Trophoblast cell (in vitro differentiated cells and primary cell): ENCODE measurements around the gene TRAPPC11.

Experiments used
- DNase-seq, 2 donors: peaks; one replicate each; pipeline ENCODE4 v3.0.0-alpha.2; 2016
- H2AFZ ChIP-seq: 2 replicates; pipeline ENCODE4 v1.6.1; 2013; ENCODE audit warnings: low read length, moderate library complexity, mild to moderate bottlenecking; ENCODE audit not compliant: insufficient read depth, poor library complexity
- H2AK5ac ChIP-seq: 2 replicates; pipeline ENCODE4 v1.6.1; 2013; ENCODE audit warnings: mild to moderate bottlenecking, low read length
- H2BK120ac ChIP-seq: 2 replicates; pipeline ENCODE4 v1.6.1; 2013; ENCODE audit warnings: low read length, mild to moderate bottlenecking, moderate library complexity; ENCODE audit not compliant: insufficient read depth, poor library complexity
- H2BK12ac ChIP-seq: 2 replicates; pipeline ENCODE4 v1.6.1; 2013; ENCODE audit warnings: mild to moderate bottlenecking, low read length, moderate library complexity
- H2BK5ac ChIP-seq: 2 replicates; pipeline ENCODE4 v1.6.1; 2013; ENCODE audit warnings: low read length, low read depth, moderate library complexity, mild to moderate bottlenecking; ENCODE audit not compliant: poor library complexity
- H3K14ac ChIP-seq: 2 replicates; pipeline ENCODE4 v1.6.1; 2013; ENCODE audit warnings: mild to moderate bottlenecking, low read length
- H3K18ac ChIP-seq: 2 replicates; pipeline ENCODE4 v1.6.1; 2013; ENCODE audit warnings: mild to moderate bottlenecking, low read length
- H3K23ac ChIP-seq: 2 replicates; pipeline ENCODE4 v1.6.1; 2013; ENCODE audit warnings: low read length
- H3K27ac ChIP-seq: 2 replicates; pipeline ENCODE4 v1.5.1; 2013; ENCODE audit warnings: low read depth, mild to moderate bottlenecking, inconsistent platforms, low read length, moderate library complexity
- H3K27me3 ChIP-seq: 2 replicates; pipeline ENCODE4 v1.6.1; 2013; ENCODE audit warnings: inconsistent platforms, mild to moderate bottlenecking, low read length, moderate library complexity; ENCODE audit not compliant: insufficient read depth
- H3K36me3 ChIP-seq, 2 experiments: 1 replicate in 1 of 2; 2 replicates in 1 of 2; pipeline ENCODE4 v1.6.1; 2013; ENCODE audit warnings: low read length in 2 of 2, mild to moderate bottlenecking in 2 of 2, moderate library complexity in 1 of 2; ENCODE audit not compliant: insufficient read depth in 2 of 2, control insufficient read depth in 1 of 2
- H3K4ac ChIP-seq: 2 replicates; pipeline ENCODE4 v1.6.1; 2013; ENCODE audit warnings: low read depth, mild to moderate bottlenecking, low read length, moderate library complexity
- H3K4me1 ChIP-seq, 2 experiments: 1 replicate in 1 of 2; 2 replicates in 1 of 2; pipeline ENCODE4 v1.6.1; 2013; ENCODE audit warnings: low read length in 2 of 2, mild to moderate bottlenecking in 2 of 2, moderate library complexity in 1 of 2; ENCODE audit not compliant: insufficient read depth in 2 of 2, control insufficient read depth in 1 of 2
- H3K4me2 ChIP-seq: 2 replicates; pipeline ENCODE4 v1.6.1; 2013; ENCODE audit warnings: inconsistent platforms, mild to moderate bottlenecking, low read length, moderate library complexity
- H3K4me3 ChIP-seq: 2 replicates; pipeline ENCODE4 v1.5.1; 2013; ENCODE audit warnings: mild to moderate bottlenecking, low read depth, low read length, inconsistent platforms
- H3K79me1 ChIP-seq: one replicate; pipeline ENCODE4 v1.6.1; 2013; ENCODE audit warnings: low read length
- H3K79me2 ChIP-seq: 2 replicates; pipeline ENCODE4 v1.6.1; 2013; ENCODE audit warnings: low read length, mild to moderate bottlenecking; ENCODE audit not compliant: control insufficient read depth, insufficient read depth, poor library complexity
- H3K9ac ChIP-seq: 2 replicates; pipeline ENCODE4 v1.6.1; 2013; ENCODE audit warnings: mild to moderate bottlenecking, low read length
- H3K9me3 ChIP-seq: 2 replicates; pipeline ENCODE4 v1.6.1; 2013; ENCODE audit warnings: low read depth, mild to moderate bottlenecking, control low read depth, inconsistent platforms, low read length; ENCODE audit not compliant: insufficient read depth
- H4K12ac ChIP-seq: 2 replicates; pipeline ENCODE4 v1.6.1; 2013; ENCODE audit warnings: low read depth, mild to moderate bottlenecking, low read length, moderate library complexity
- H4K8ac ChIP-seq: 2 replicates; pipeline ENCODE4 v1.6.1; 2013; ENCODE audit warnings: low read depth, mild to moderate bottlenecking, low read length, moderate library complexity
- H4K91ac ChIP-seq: one replicate; pipeline ENCODE4 v1.6.1; 2013; ENCODE audit warnings: low read depth, mild to moderate bottlenecking, low read length, moderate library complexity
- WGBS: extraction: QIAGEN DNeasy Blood & Tissue Kit; methylation state at CpG from one replicate; pipeline ENCODE4 v1.1.7; 2013; ENCODE audit warnings: missing lambda C conversion rate; ENCODE audit not compliant: insufficient read length, insufficient coverage; ENCODE audit errors: extremely low coverage; 5-methylcytosine and 5-hydroxymethylcytosine counted together

TRAPPC11 gene

DNA sequence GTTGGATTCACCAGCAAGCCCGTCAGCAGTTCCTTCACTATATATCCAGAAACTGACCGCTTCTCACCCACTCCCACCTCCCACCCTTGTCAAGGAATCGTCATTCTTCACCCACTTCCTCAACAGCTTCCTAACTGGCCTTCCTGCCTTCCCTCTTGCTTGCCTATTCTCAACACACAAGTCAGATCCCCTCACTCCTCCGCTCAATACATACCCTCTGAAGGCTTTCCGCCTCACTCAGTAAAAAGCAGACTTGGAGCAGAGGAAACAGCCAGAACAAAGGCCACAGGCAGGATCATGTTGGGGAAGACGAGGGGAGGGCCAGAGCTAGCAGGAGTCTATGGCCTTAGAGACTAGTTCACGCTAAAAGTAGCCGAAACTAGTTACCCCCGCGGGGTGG is 23.8 kb upstream of the TRAPPC11 start:
- no peak overlapping the region for H2BK120ac ChIP-seq
- no peaks in the 10 kb centered on the region for H3K36me3 ChIP-seq
- no peaks in the 10 kb centered on the region for H3K79me2 ChIP-seq
- no peak overlapping the region for H2AK5ac ChIP-seq
- no peak overlapping the region for H3K4me3 ChIP-seq
- no peak overlapping the region for H3K4me2 ChIP-seq
- no peak overlapping the region for H4K12ac ChIP-seq
- no peak for DNase-seq
- no peak overlapping the region for H3K27ac ChIP-seq
- no peak overlapping the region for H3K18ac ChIP-seq
- no peak overlapping the region for H4K8ac ChIP-seq
- no peak overlapping the region for H4K91ac ChIP-seq
- no peaks in the 10 kb centered on the region for H3K4me1 ChIP-seq
- no peaks in the 10 kb centered on the region for H3K27me3 ChIP-seq
- H3K79me1 ChIP-seq: no peaks in the 10 kb centered on the region
- no peak overlapping the region for H3K4ac ChIP-seq
- WGBS: no CpG with 5 or more reads among the region's 10 CpGs
- no peak overlapping the region for H3K23ac ChIP-seq
- peaks cover 2% of the 10 kb centered on the region for H3K9me3 ChIP-seq
- H3K14ac ChIP-seq: no peak overlapping the region
- H2AFZ ChIP-seq: no peak overlapping the region
- H2BK5ac ChIP-seq: no peak overlapping the region
- H3K9ac ChIP-seq: no peak overlapping the region
- H2BK12ac ChIP-seq: no peak overlapping the region

DNA sequence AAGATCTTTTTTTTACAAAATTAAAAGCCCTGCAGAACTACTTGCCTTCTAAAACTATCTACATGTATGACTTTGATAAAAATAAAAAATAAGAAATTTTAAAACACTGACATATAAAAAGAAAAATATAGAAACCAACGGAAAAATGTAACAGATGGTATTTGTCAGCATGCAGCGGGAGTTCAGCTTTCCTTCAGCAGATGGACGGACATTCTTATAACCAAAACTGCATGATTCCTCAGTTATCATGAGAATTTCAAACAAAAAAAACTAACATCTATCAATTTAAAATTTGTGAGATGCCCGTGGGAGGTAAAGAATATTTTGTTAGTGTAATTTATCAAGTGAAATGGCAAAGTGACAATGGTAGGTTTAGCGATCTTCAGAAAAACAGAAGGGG is 23.4 kb upstream of the TRAPPC11 start:
- Histone ChIP-seq H3K36me3 (no peaks in the 10 kb centered on the region), H3K4me1 (no peaks in the 10 kb centered on the region), H3K27me3 (no peaks in the 10 kb centered on the region), H3K79me1 (no peaks in the 10 kb centered on the region), H3K23ac (no peak overlapping the region), H2AK5ac (no peak overlapping the region), H3K4me2 (no peak overlapping the region), H3K79me2 (no peaks in the 10 kb centered on the region), H2AFZ (no peak overlapping the region), H3K4ac (no peak overlapping the region), H3K4me3 (no peak overlapping the region), H3K9ac (no peak overlapping the region), H3K27ac (no peak overlapping the region), H3K9me3 (peaks cover 2% of the 10 kb centered on the region), H4K12ac (no peak overlapping the region), H2BK120ac (no peak overlapping the region), H3K14ac (no peak overlapping the region), H4K91ac (no peak overlapping the region), H4K8ac (no peak overlapping the region), H2BK12ac (no peak overlapping the region), H3K18ac (no peak overlapping the region), H2BK5ac (no peak overlapping the region)
- 100% methylated on average over 1 of the region's 5 CpGs for WGBS
- DNase-seq: no peak

DNA sequence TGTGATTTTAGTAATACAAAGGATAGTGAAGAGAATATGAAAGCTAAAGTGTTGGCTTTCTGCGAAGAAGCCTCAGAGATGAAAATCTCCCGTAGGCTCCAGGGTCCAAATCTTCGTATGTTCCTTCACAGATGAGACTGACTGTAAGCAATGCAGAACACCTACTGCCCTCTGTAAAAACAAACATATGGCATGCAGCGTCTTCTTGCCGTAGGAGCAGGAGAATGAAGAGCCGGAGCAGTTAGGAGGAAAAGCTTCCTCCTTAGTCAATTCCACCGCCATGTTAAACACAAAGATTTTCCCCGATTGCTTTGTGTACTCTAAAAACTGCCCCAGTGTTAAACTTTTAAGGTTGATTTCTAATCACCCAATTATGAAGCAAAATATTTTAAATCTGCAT is 22.6 kb upstream of the TRAPPC11 start:
- no peak overlapping the region for H3K4me3 ChIP-seq
- H3K9ac ChIP-seq: no peak overlapping the region
- H3K9me3 ChIP-seq: peaks cover 2% of the 10 kb centered on the region
- no peaks in the 10 kb centered on the region for H3K79me2 ChIP-seq
- no peak overlapping the region for H2BK120ac ChIP-seq
- H3K4me2 ChIP-seq: no peak overlapping the region
- no peak overlapping the region for H3K18ac ChIP-seq
- no peak overlapping the region for H2AK5ac ChIP-seq
- no peak overlapping the region for H3K4ac ChIP-seq
- no peak overlapping the region for H4K91ac ChIP-seq
- no peaks in the 10 kb centered on the region for H3K36me3 ChIP-seq
- no peak overlapping the region for H3K14ac ChIP-seq
- no peak overlapping the region for H4K8ac ChIP-seq
- H3K4me1 ChIP-seq: no peaks in the 10 kb centered on the region
- WGBS: no CpG with 5 or more reads among the region's 8 CpGs
- no peak overlapping the region for H2BK5ac ChIP-seq
- H3K27me3 ChIP-seq: no peaks in the 10 kb centered on the region
- no peak for DNase-seq
- H3K27ac ChIP-seq: no peak overlapping the region
- no peak overlapping the region for H2AFZ ChIP-seq
- H2BK12ac ChIP-seq: no peak overlapping the region
- H3K79me1 ChIP-seq: no peaks in the 10 kb centered on the region
- H3K23ac ChIP-seq: no peak overlapping the region
- H4K12ac ChIP-seq: no peak overlapping the region

DNA sequence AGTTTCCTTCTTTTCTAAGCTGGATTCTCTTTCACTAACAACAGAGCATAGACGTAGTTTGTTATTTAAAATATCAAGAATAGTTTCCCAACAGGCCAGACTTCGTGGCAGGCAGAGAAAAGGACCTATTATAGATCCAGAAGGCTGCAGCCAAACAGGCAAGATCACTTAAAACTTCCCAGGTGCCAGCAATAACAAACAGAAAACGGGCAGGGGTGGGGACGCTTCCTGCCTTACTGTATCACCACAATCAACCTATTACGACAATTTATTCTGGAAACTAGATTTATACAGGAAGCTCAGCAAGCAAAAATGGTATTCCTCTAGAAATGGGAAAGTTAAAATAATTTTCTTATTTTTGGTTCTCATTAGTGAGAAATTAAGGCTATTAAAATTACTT is 22.2 kb upstream of the TRAPPC11 start:
- no peak overlapping the region for H2AK5ac ChIP-seq
- no peak overlapping the region for H3K4ac ChIP-seq
- H3K4me3 ChIP-seq: no peak overlapping the region
- H3K79me2 ChIP-seq: no peaks in the 10 kb centered on the region
- H3K27ac ChIP-seq: no peak overlapping the region
- no peak overlapping the region for H2BK12ac ChIP-seq
- no peaks in the 10 kb centered on the region for H3K4me1 ChIP-seq
- no peak overlapping the region for H3K4me2 ChIP-seq
- H4K8ac ChIP-seq: no peak overlapping the region
- no peak overlapping the region for H2BK5ac ChIP-seq
- no peak overlapping the region for H2AFZ ChIP-seq
- DNase-seq: no peak
- peaks cover 2% of the 10 kb centered on the region for H3K9me3 ChIP-seq
- H4K91ac ChIP-seq: no peak overlapping the region
- no peak overlapping the region for H3K9ac ChIP-seq
- H3K23ac ChIP-seq: no peak overlapping the region
- H2BK120ac ChIP-seq: no peak overlapping the region
- H4K12ac ChIP-seq: no peak overlapping the region
- H3K27me3 ChIP-seq: no peaks in the 10 kb centered on the region
- H3K36me3 ChIP-seq: no peaks in the 10 kb centered on the region
- no peak overlapping the region for H3K14ac ChIP-seq
- no CpG with 5 or more reads among the region's 5 CpGs for WGBS
- H3K79me1 ChIP-seq: no peaks in the 10 kb centered on the region
- H3K18ac ChIP-seq: no peak overlapping the region
